GM12864 (cell line): ENCODE measurements around the gene TEX14.

Experiments used
- DNase-seq: peaks from one replicate; pipeline ENCODE4 v3.0.0-alpha.2; 2011; ENCODE audit warnings: low read depth
- H3K4me3 ChIP-seq: 2 replicates; pipeline ENCODE4 v1.5.1; 2011; ENCODE audit warnings: mild to moderate bottlenecking, low read depth, low read length, control low read depth
- TF ChIP-seq, protein P1 (sequence below): IDR thresholded peaks from 2 replicates; pipeline ENCODE4 v1.5.1; 2011; ENCODE audit warnings: low read depth, mild to moderate bottlenecking, moderate library complexity, low read length, control low read depth, inconsistent platforms; ENCODE audit errors: missing control alignments

TEX14 gene

DNA sequence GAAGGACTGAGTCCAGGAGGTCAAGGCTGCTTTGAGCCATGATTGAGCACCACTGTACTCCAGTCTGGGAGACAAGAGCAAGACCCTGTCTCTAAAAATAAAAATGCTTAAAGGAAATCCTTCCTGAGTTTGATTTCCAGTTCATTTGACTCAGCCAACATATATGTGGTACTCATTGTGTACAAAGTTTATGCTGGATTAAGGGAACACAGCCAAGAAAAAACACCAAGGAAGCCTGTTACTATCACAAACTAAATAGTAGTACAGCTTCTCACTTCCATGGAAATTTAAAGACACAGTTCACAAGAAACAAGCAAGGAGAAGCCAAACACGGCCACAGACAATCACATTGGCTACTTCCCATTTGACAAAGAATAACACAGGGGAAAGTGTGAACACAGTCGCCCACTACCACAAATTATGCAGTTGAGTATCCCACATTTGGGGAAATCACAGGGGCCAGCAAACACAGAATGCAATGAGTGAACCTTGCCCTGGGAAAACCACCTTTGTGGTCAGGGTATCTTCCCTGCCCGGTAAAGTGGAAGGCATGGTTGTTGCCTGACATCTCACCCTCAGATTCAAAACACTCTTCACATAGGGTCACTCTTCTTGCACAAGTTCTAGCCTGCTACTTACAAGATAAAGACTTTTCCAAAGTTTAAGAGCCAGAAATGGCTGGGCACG is 14.5 kb downstream of the TEX14 start:
- no peak overlapping the region for H3K4me3 ChIP-seq
- TF ChIP-seq, protein P1, sequence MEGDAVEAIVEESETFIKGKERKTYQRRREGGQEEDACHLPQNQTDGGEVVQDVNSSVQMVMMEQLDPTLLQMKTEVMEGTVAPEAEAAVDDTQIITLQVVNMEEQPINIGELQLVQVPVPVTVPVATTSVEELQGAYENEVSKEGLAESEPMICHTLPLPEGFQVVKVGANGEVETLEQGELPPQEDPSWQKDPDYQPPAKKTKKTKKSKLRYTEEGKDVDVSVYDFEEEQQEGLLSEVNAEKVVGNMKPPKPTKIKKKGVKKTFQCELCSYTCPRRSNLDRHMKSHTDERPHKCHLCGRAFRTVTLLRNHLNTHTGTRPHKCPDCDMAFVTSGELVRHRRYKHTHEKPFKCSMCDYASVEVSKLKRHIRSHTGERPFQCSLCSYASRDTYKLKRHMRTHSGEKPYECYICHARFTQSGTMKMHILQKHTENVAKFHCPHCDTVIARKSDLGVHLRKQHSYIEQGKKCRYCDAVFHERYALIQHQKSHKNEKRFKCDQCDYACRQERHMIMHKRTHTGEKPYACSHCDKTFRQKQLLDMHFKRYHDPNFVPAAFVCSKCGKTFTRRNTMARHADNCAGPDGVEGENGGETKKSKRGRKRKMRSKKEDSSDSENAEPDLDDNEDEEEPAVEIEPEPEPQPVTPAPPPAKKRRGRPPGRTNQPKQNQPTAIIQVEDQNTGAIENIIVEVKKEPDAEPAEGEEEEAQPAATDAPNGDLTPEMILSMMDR, result no peak
- DNase-seq, result no peak

DNA sequence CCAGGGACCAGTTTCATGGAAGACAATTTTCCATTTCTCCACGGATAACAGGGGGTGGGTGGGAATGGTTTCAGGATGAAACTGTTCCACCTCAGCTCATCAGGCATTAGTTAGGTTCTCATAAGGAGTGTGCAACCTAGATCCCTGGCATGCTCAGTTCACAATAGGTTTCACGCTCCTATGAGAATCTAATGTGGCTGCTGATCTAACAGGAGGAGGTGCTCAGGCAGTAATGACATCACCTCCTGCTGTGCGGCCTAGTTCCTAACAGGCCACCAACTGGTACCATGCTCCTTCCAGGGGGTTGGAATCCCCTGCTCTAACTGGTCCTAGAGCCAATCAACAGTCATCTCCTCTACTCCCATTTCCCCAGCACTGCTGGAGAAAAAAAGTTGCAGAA is 19.9 kb downstream of the TEX14 start:
- no peak for DNase-seq
- H3K4me3 ChIP-seq, result no peak overlapping the region
- TF ChIP-seq, protein P1, result no peak

DNA sequence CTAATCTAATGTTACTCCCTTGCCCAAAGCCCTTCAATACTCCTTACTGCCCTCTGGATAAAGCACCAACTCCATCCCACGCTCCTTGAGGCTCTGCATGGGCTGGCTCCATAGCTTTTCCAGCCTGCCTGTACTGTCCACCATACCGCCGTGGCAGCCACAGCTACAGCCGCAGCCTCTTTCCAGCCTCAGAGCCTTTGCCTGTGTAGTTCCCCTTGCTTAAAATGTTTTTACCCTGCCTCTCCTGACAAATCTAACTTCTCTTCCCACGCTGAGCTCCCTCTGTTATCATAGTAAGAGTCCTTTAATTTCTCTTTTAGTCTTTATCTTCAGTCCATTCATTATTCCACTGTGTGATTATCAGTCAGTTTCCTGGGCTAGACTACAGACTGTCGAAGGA is 22.0 kb downstream of the TEX14 start:
- H3K4me3 ChIP-seq, result no peak overlapping the region
- TF ChIP-seq, protein P1, result no peak
- DNase-seq, result no peak

DNA sequence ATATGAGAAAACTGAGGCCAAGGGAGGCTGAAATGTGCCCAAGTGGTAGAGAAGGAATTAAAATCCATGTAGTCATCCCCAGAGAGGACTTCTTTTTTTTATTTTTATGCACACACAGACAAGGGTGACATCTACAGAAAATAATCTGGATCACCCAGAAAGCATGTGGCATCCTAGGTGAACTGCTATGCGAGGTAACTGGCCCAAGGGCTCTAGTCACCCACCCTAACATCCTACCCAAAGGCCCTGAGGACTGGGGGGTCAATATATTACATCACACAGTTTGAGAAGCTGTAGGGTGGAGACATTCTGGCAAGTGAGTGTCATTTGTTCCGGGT is 23.3 kb downstream of the TEX14 start:
- no peak overlapping the region for H3K4me3 ChIP-seq
- no peak for DNase-seq
- TF ChIP-seq, protein P1, result no peak

DNA sequence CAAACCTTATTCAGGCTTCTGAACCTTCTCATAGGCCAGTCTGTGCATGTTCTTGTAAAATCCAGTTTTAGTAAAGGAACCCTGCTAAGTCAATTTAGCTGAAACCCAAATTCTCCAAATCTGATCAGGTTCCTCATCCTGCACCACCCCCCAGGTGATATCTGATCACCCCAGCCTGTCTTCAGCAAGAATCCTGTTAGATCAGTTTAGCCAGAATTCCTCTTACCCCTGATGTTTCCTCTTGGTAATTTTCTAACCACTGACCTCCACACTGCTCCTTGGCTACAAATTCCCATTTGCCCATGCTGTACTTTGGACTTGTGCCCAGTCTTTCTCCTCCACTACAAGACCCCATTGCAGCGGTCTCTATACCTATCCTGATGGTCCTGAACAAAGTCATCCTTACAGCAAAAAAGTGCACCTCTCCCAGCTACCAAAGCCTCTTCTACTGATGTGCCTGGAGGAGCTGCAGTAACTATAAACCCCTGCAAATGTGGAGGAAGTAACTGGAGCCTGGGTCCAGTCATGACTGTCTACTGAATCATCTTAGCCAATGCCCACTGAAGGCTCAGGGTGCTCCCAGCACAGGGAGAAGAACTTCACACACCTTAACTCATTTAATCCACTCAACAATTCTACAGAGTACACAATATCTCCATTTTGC is 23.8 kb downstream of the TEX14 start:
- DNase-seq, result no peak
- no peak overlapping the region for H3K4me3 ChIP-seq
- TF ChIP-seq, protein P1, result no peak

DNA sequence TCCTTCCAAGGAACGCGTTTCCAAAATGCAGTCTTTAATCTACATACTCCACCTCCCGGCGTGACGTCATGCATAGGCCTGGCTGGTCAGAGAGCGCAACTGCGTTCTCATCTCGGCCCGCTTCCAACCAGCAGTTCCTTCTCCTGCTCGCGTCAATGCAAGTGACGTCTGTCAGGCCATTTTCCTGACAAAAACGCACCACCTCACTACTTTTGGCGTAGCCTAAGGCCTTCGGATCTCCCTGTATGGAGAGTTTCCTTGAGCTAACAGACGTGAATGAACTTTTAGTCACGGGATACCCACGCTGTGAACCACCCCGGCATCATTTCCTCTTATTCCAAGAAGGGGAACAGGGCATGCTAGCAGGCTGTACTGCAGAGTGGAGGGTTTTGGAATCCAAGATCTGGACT is 25.0 kb downstream of the TEX14 start:
- DNase-seq, result no peak
- TF ChIP-seq, protein P1, result no peak
- H3K4me3 ChIP-seq, result no peak overlapping the region
